Frontal cortex (tissue), 4 donors: ENCODE measurements around the gene TGM4. TPM values are rescaled to one million over a fixed set of nuclear protein-coding genes. Genes with fewer than 3 reads are reported as not detected.
A peak's percentile ranks its signal among the peaks of the same experiment; 100 is the strongest.

ENCODE experiments used
- DNase-seq, 2 donors: peaks; one replicate each; pipeline ENCODE4 v3.0.0; 2012; ENCODE audit warnings: low spot score in 2 of 2
- FAIRE-seq: peaks from 2 replicates; lab custom pipeline; 2012; peaks lifted over from hg19 to GRCh38; lab: Jason Lieb, UNC
- total RNA-seq: library from RNA; depleted of rRNA; stranded (reverse); fragments of >200 nt; gene quantifications from one replicate; pipeline ENCODE4 v1.2.3, GENCODE V29; 2014
- donor health status: control.
- donor health status: control.
- donor health status: control.

The TGM4 gene
- total RNA-seq, 1 donor from 2014 or later, result not detected

GRCh38 chr3:44909063-44909462, 34.7 kb downstream of the TGM4 start:
- FAIRE-seq, result no peak
- no peak for DNase-seq

- FAIRE-seq (no peak), DNase-seq (no peak)
These were observed 36.3 kb downstream of the TGM4 start for GRCh38 chr3:44910693-44911092.

- FAIRE-seq, result no peak
- peak; percentile 46 to 60 for DNase-seq
These were observed 39.6 kb downstream of the TGM4 start for GRCh38 chr3:44913868-44914468.

GRCh38 chr3:44914936-44915335, 40.5 kb downstream of the TGM4 start:
- DNase-seq (no peak), FAIRE-seq (no peak)

- FAIRE-seq, result no peak
These were observed 41.5 kb downstream of the TGM4 start for GRCh38 chr3:44915702-44916438.

GRCh38 chr3:44918087-44918486, 43.7 kb downstream of the TGM4 start:
- no peak for DNase-seq
- FAIRE-seq, result no peak

More at GRCh38 chr3:44915702-44916438, 41.5 kb downstream of the TGM4 start:
- no peak for DNase-seq

GRCh38 chr3:44918581-44918980, 44.2 kb downstream of the TGM4 start:
- DNase-seq (no peak), FAIRE-seq (no peak)

- no peak for FAIRE-seq
These were observed 45.7 kb downstream of the TGM4 start for GRCh38 chr3:44920081-44920480.

GRCh38 chr3:44923632-44924456, 49.4 kb downstream of the TGM4 start:
- DNase-seq, result no peak
- FAIRE-seq, result no peak

More at GRCh38 chr3:44920081-44920480, 45.7 kb downstream of the TGM4 start:
- DNase-seq, result no peak

GRCh38 chr3:44924457-44925084, 50.2 kb downstream of the TGM4 start:
- no peak for FAIRE-seq
- DNase-seq, result no peak

GRCh38 chr3:44926172-44926571, 51.8 kb downstream of the TGM4 start:
- DNase-seq, result no peak
- FAIRE-seq, result no peak

GRCh38 chr3:44926921-44927320, 52.5 kb downstream of the TGM4 start:
- no peak for DNase-seq
- no peak for FAIRE-seq

GRCh38 chr3:44927371-44927770, 53.0 kb downstream of the TGM4 start:
- no peak for DNase-seq
- no peak for FAIRE-seq

GRCh38 chr3:44929782-44930181, 55.4 kb downstream of the TGM4 start:
- DNase-seq (no peak), FAIRE-seq (no peak)

GRCh38 chr3:44930911-44931310, 56.5 kb downstream of the TGM4 start:
- DNase-seq (no peak), FAIRE-seq (no peak)

- FAIRE-seq (no peak), DNase-seq (no peak)
These were observed 57.4 kb downstream of the TGM4 start for GRCh38 chr3:44931791-44932190.

- FAIRE-seq (no peak), DNase-seq (no peak)
These were observed 57.9 kb downstream of the TGM4 start for GRCh38 chr3:44932271-44932670.

- no peak for FAIRE-seq
- no peak for DNase-seq
These were observed 58.9 kb downstream of the TGM4 start for GRCh38 chr3:44932986-44933944.

- DNase-seq (peak in 1 of 2 donors; percentile 32), FAIRE-seq (no peak)
These were observed 65.2 kb downstream of the TGM4 start for GRCh38 chr3:44939581-44940036.
